ENCODE data around the gene TMEM184B. TPM values are rescaled to one million over a fixed set of nuclear protein-coding genes. Genes with fewer than 3 reads are reported as not detected.
"Not testable (repeated sequence)": the region's sequence is repeated elsewhere in the genome, so short reads cannot be mapped to it uniquely, and the experiment has no call there.

TMEM184B gene
- total and polyA plus RNA-seq, 2 donors (not counting 1 experiment from before 2014, with no cell fraction given) = 9.9 to 24.7 TPM

DNA sequence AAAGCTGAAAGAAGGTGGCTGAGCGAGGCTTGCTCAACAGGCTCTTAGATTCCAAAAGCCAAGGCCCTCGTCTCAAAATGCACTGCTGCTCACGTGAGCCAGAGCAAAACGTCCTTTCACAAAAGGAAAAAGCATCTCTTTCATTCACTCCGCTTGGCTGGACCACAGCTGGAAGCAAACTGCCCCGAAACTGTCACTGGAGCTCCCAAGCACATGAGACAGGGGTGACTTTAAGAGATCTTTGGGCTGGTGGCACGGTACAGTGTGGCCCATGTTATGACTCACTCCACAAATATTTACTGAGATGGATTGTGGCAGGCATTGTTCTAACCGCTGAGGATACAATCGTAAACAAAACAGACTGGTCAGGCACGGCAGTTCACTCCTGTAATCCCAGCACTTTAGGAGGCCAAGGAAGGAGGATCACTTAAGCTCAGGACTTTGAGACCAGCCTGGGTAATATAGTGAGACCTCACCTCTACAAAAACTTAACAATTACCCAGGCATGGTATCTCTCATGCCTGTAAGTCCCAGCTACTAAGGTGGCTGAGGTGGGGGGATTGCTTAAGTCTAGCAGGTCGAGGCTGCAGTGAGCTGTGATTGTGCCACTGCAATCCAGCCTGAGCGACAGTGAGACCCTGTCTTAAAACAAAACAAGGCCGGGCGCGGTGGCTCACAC is 94.7 kb downstream of the TMEM184B start:
- no peaks in the 10 kb centered on the region for H4K20me1 ChIP-seq (ENCODE audit: control insufficient read depth, insufficient read depth, low read length, poor library complexity, severe bottlenecking)
- intact Hi-C loops (cut with micrococcal nuclease) = no loop called here
- WGBS (ENCODE audit: insufficient coverage) = 91% methylated on average over 15 of the region's 15 CpGs
- no peak overlapping the region for H3K4me2 ChIP-seq (replicated peaks; ENCODE audit: low read depth, low read length, poor library complexity, severe bottlenecking)
- no peaks in the 10 kb centered on the region for H3K27me3 ChIP-seq (replicated peaks in 1 of 4; ENCODE audit: control extremely low read depth in 1 of 4, control insufficient read depth in 3 of 4, insufficient read depth in 4 of 4, low read length in 3 of 4)
- Mint-ChIP-seq H3K4me3 (no peak overlapping the region), H3K27ac (no peak overlapping the region), H3K27me3 (no peaks in the 10 kb centered on the region), H3K9me3 (ENCODE audit: insufficient read depth) (no peaks in the 10 kb centered on the region), H3K4me1 (peaks cover 45% of the 10 kb centered on the region)
- no peaks in the 10 kb centered on the region for H3K36me3 ChIP-seq (replicated peaks in 1 of 2; ENCODE audit: control extremely low read depth in 1 of 2, control insufficient read depth in 1 of 2, extremely low read depth in 1 of 2, insufficient read depth in 2 of 2, low read length in 1 of 2)
- TF ChIP-seq, protein P1, sequence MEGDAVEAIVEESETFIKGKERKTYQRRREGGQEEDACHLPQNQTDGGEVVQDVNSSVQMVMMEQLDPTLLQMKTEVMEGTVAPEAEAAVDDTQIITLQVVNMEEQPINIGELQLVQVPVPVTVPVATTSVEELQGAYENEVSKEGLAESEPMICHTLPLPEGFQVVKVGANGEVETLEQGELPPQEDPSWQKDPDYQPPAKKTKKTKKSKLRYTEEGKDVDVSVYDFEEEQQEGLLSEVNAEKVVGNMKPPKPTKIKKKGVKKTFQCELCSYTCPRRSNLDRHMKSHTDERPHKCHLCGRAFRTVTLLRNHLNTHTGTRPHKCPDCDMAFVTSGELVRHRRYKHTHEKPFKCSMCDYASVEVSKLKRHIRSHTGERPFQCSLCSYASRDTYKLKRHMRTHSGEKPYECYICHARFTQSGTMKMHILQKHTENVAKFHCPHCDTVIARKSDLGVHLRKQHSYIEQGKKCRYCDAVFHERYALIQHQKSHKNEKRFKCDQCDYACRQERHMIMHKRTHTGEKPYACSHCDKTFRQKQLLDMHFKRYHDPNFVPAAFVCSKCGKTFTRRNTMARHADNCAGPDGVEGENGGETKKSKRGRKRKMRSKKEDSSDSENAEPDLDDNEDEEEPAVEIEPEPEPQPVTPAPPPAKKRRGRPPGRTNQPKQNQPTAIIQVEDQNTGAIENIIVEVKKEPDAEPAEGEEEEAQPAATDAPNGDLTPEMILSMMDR (IDR thresholded peaks at IDR 0.05) = no peak
- no peak for TF ChIP-seq EZH2 (IDR thresholded peaks at IDR 0.05; ENCODE audit: borderline replicate concordance, insufficient read depth, low read depth, low read length, poor library complexity, severe bottlenecking)
- DNase-seq (no peak), ATAC-seq (ENCODE audit: low read depth) (no peak)
- no peak overlapping the region for H3K4me3 ChIP-seq (ENCODE audit: control extremely low read depth in 1 of 5, extremely low read depth in 1 of 5, insufficient read depth in 1 of 5, low read depth in 2 of 5, low read length in 4 of 5)
- H3K79me2 ChIP-seq (ENCODE audit: control insufficient read depth, insufficient read depth, low read length) = peaks cover 25% of the 10 kb centered on the region
- H3K9me3 ChIP-seq (ENCODE audit: control extremely low read depth in 1 of 3, control insufficient read depth in 2 of 3, insufficient read depth in 1 of 3, low read length in 2 of 3) = no peaks in the 10 kb centered on the region
- ChIA-PET POLR2A (no interaction called here), CTCF (interaction anchor here (1.2 kb wide), 1 partner anchor 393 kb away, joined by 3 read pairs; no protein-coding TSS in a partner anchor)
- peaks cover 33 to 42% of the 10 kb centered on the region in 2 donors for H3K4me1 ChIP-seq (ENCODE audit: control insufficient read depth in 2 of 2, insufficient read depth in 2 of 2, low read length in 2 of 2)
- no peak overlapping the region for H3K9ac ChIP-seq (ENCODE audit: low read length)
- H2AFZ ChIP-seq (ENCODE audit: insufficient read depth, low read depth, low read length, poor library complexity, severe bottlenecking) = no peak overlapping the region
- no peak overlapping the region for H3K27ac ChIP-seq (ENCODE audit: low read length in 2 of 2)

DNA sequence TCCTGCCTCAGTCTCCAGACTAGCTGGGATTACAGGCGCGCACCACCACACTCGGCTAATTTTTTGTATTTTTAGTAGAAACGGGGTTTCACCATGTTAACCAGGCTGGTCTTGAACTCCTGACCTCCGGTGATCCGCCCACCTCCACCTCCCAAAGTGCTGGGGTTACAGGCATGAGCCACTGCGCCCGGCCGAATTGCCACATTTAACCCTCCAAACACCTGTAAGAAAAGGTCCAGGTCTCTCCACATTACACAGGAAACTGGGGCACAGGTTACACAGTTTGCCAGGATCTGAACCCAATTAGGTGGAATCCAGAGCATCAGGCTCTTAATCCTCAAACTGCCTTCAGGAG is 95.3 kb downstream of the TMEM184B start:
- H3K27ac ChIP-seq (ENCODE audit: low read length in 2 of 2); CTCF ChIA-PET: not testable (repeated sequence)

More for the DNA sequence above, 95.3 kb downstream of the TMEM184B start:
- H4K20me1 ChIP-seq (ENCODE audit: control insufficient read depth, insufficient read depth, low read length, poor library complexity, severe bottlenecking); ATAC-seq (ENCODE audit: low read depth); H3K9me3 Mint-ChIP-seq (ENCODE audit: insufficient read depth); DNase-seq; H3K4me3 Mint-ChIP-seq; H3K9ac ChIP-seq (ENCODE audit: low read length); H3K4me2 ChIP-seq (replicated peaks; ENCODE audit: low read depth, low read length, poor library complexity, severe bottlenecking); H3K36me3 ChIP-seq (replicated peaks in 1 of 2; ENCODE audit: control extremely low read depth in 1 of 2, control insufficient read depth in 1 of 2, extremely low read depth in 1 of 2, insufficient read depth in 2 of 2, low read length in 1 of 2); intact Hi-C loops (cut with micrococcal nuclease); H3K27ac Mint-ChIP-seq; H3K27me3 ChIP-seq (replicated peaks in 1 of 4; ENCODE audit: control extremely low read depth in 1 of 4, control insufficient read depth in 3 of 4, insufficient read depth in 4 of 4, low read length in 3 of 4); H3K27me3 Mint-ChIP-seq; H3K9me3 ChIP-seq (ENCODE audit: control extremely low read depth in 1 of 3, control insufficient read depth in 2 of 3, insufficient read depth in 1 of 3, low read length in 2 of 3); H2AFZ ChIP-seq (ENCODE audit: insufficient read depth, low read depth, low read length, poor library complexity, severe bottlenecking); H3K4me3 ChIP-seq (ENCODE audit: control extremely low read depth in 1 of 5, extremely low read depth in 1 of 5, insufficient read depth in 1 of 5, low read depth in 2 of 5, low read length in 4 of 5): not testable (repeated sequence)
- H3K4me1 Mint-ChIP-seq = peaks cover 45% of the 10 kb centered on the region
- H3K4me1 ChIP-seq (ENCODE audit: control insufficient read depth in 2 of 2, insufficient read depth in 2 of 2, low read length in 2 of 2) = peaks cover 33 to 42% of the 10 kb centered on the region in 2 donors
- WGBS (ENCODE audit: insufficient coverage) = 93% methylated on average over 6 of the region's 9 CpGs
- H3K79me2 ChIP-seq (ENCODE audit: control insufficient read depth, insufficient read depth, low read length) = peaks cover 30% of the 10 kb centered on the region
- POLR2A ChIA-PET = interaction anchor here (0.7 kb wide), 1 partner anchor 11 kb away, joined by 3 read pairs; no protein-coding TSS in a partner anchor
